Activated T-helper 9 cell treated with anti-CD3 and anti-CD28 coated beads, Interleukin-2, amount 50 U/mL, for 16 hours (primary cell): ENCODE results near the gene NAT8.
"Not testable (repeated sequence)": the region's sequence is repeated elsewhere in the genome, so short reads cannot be mapped to it uniquely, and the experiment has no call there.

Source experiments
- DNase-seq: peaks from one replicate; pipeline ENCODE4 v3.0.0-alpha.2; 2020; ENCODE audit warnings: low read depth

NAT8 gene

GRCh38 chr2:73636977-73637376, 5.2 kb downstream of the NAT8 start:
- not testable (repeated sequence) for DNase-seq

GRCh38 chr2:73630662-73631266, 11.5 kb downstream of the NAT8 start:
- not testable (repeated sequence) for DNase-seq

- DNase-seq: not testable (repeated sequence)
Measured at GRCh38 chr2:73628493-73628892, 13.7 kb downstream of the NAT8 start.

- not testable (repeated sequence) for DNase-seq
Measured at GRCh38 chr2:73626237-73626636, 16.0 kb downstream of the NAT8 start.

- DNase-seq: not testable (repeated sequence)
Measured at GRCh38 chr2:73624625-73625024, 17.6 kb downstream of the NAT8 start.

- DNase-seq: not testable (repeated sequence)
Measured at GRCh38 chr2:73624036-73624435, 18.2 kb downstream of the NAT8 start.

DNA sequence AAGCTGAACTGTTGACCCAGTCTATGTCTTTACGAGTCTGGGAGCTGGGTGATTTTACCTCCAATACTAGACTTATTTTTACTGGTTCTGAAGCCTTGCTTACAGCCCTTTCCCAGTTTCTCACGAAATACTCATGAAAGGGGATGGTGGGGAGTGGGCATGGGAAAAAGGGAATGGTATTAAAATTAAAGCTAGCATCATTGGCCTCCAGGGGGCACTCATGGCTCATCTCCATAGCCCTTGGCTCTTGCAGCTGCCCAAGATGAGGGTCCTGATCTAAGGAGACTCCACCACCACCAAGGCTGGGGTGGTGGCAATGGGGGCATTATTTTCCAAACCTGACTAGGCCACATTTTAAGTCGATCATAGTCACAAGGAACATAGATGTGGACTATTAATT, 22.3 kb downstream of the NAT8 start:
- not testable (repeated sequence) for DNase-seq

DNA sequence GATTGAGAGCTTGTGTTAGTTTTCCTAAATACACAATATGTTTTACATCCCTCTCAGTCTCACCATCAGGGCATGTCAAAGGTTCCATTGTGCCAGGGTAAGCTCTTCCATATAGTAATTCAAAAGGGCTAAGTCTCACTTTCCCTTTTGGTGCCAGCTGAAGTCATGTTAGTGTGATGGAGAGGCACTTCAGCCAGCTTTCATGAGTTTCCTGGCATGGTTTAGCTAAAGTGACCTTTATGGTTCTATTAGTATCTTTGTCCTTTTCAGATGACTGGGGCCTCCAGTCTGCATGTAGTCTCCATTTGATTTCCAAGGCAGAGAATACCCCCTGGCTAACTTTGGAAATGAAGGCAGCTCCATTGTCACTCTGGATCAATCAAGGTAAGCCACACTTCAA, 27.2 kb downstream of the NAT8 start:
- DNase-seq: no peak

DNA sequence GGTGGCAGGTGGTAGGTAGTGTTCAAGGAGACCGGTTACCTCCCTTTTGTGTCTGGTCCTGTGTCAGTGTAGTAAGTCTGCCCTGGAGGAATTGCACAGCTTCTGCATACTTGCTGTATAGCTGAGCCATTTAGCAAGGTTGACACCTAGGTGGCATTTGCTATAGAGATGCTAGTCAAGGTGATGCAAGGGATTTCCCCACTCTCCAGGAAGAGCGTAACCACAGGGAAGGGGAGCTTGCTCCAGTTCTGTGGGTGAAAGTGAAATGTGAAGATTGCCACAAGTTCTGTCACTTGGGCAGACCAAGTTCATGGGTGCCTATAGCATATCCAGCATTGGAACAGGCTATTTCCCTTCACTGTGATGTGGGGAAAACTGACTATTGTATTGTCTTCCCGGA, 28.1 kb downstream of the NAT8 start:
- no peak for DNase-seq

GRCh38 chr2:73611867-73612266, 30.4 kb downstream of the NAT8 start:
- no peak for DNase-seq

DNA sequence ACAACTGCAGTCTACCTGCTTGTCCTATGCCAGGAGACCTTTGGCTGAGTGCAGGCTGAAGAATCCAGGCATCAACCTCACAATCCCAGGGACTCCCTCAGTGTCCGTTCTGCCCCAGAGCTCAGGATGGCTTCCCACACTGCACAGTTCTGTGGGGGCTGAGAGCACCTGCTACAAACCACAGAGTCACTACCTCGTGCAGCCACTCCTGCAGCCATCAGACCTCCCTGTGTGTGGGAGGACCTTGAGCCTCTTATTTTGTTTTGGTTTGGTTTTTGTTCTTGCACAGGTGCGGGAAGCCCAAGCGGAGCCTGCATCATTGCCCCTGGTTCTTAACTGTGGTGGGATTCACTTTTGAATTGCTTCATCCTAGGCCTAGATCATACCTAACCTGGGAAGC, 31.0 kb downstream of the NAT8 start:
- DNase-seq: no peak

GRCh38 chr2:73610111-73610510, 32.1 kb downstream of the NAT8 start:
- DNase-seq: no peak

- DNase-seq: not testable (repeated sequence)
Measured at GRCh38 chr2:73604589-73604988, 37.6 kb downstream of the NAT8 start.

DNA sequence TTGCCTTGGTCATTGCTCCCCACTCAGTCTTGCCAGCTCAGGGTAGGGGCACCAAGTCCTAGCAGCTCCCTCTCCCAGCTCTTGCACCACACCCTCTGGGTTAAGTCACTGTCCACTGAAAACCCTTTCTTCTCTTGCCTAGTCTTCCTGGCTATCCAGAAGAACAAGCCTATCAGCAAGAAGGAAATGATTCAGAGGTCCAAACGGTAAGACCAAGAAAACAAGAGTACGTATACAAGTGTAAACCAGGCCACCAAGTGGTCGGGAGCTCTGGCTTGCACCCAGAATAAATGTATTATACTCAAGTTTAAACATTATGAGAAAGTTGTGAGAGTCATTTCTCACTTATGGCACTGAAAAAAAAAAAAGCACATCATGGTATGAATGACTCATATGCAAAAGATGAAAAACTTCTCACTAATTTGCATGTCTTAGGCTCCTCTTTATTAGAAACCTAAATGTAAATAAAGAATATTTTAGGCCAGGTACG, 39.1 kb downstream of the NAT8 start:
- not testable (repeated sequence) for DNase-seq

- DNase-seq: no peak
Measured at GRCh38 chr2:73601780-73602179, 40.4 kb downstream of the NAT8 start.

DNA sequence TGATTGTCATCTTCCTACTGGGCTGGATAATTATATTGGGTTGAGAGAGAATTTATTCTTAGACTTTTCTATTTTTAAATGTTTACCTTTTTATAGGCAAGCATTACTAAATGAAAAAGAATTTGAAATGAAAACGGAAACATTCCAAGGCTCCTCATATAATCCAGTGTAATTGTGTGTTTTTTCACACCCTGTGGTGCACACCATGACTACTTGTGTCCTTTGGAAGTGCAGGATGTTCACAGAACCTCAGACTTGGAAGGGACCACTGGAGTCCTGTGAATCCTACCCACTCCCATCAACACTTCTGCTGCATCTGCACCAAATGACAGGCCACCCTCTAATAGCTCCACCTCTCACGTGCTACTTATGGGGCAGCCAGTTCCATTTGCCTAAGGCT, 48.0 kb downstream of the NAT8 start:
- DNase-seq: no peak

DNA sequence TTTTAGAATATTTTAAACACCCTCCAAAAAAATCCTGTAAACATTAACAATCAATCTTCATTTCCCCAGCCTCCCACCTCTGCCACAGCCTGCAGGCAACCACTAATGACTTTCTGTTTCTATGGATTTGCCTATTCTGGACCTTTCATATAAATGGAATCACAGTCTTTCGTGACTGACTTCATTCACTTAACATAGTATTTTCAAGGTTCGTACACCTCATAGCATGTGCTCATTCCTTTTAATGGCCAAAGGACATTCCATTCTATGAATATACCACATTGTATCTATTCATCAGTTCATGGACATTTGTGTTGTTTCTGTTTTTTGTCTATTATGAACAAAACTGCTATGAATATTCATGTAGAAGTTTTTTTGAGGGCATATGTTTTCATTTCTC, 48.5 kb downstream of the NAT8 start:
- no peak for DNase-seq
